Mesendoderm (in vitro differentiated cells): Measurements from ENCODE around the gene TEF.
A peak's percentile ranks its signal among the peaks of the same experiment; 100 is the strongest.
"Not testable (repeated sequence)": the region's sequence is repeated elsewhere in the genome, so short reads cannot be mapped to it uniquely, and the experiment has no call there.

ENCODE experiments used
- DNase-seq: peaks from one replicate; pipeline ENCODE4 v3.0.0; 2013
- H2AK5ac ChIP-seq: 2 replicates; pipeline ENCODE4 v1.6.1; 2013; ENCODE audit warnings: low read length, inconsistent platforms
- H2BK120ac ChIP-seq: 2 replicates; pipeline ENCODE4 v1.6.1; 2013; ENCODE audit warnings: low read depth, mild to moderate bottlenecking, low read length, moderate library complexity, mixed read lengths
- H2BK15ac ChIP-seq: replicated peaks from 2 replicates; pipeline ENCODE4 v1.6.1; 2013; ENCODE audit warnings: low read depth, mild to moderate bottlenecking, moderate library complexity
- H2BK5ac ChIP-seq: 2 replicates; pipeline ENCODE4 v1.6.1; 2013; ENCODE audit warnings: low read length, inconsistent platforms
- H3K18ac ChIP-seq: 2 replicates; pipeline ENCODE4 v1.6.1; 2013; ENCODE audit warnings: mild to moderate bottlenecking, low read length, mixed read lengths
- H3K23ac ChIP-seq: one replicate; pipeline ENCODE4 v1.6.1; 2013; ENCODE audit warnings: low read length
- H3K27ac ChIP-seq: 2 replicates; pipeline ENCODE4 v1.5.1; 2013; ENCODE audit warnings: low read depth, mild to moderate bottlenecking, inconsistent platforms, low read length, moderate library complexity
- H3K27me3 ChIP-seq: 2 replicates; pipeline ENCODE4 v1.6.1; 2013; ENCODE audit warnings: low read length, control low read depth, mild to moderate bottlenecking, inconsistent platforms; ENCODE audit not compliant: insufficient read depth, poor library complexity
- H3K36me3 ChIP-seq: 2 replicates; pipeline ENCODE4 v1.6.1; 2013; ENCODE audit warnings: low read length, inconsistent platforms; ENCODE audit not compliant: control insufficient read depth, insufficient read depth
- H3K4ac ChIP-seq: one replicate; pipeline ENCODE4 v1.6.1; 2013; ENCODE audit warnings: low read depth, mild to moderate bottlenecking, low read length, moderate library complexity
- H3K4me1 ChIP-seq: 2 replicates; pipeline ENCODE4 v1.6.1; 2013; ENCODE audit warnings: low read depth, low read length, inconsistent platforms; ENCODE audit not compliant: control insufficient read depth
- H3K4me2 ChIP-seq: 2 replicates; pipeline ENCODE4 v1.6.1; 2013; ENCODE audit warnings: low read length
- H3K4me3 ChIP-seq: 2 replicates; pipeline ENCODE4 v1.5.1; 2013; ENCODE audit warnings: mild to moderate bottlenecking, low read length
- H3K56ac ChIP-seq: one replicate; pipeline ENCODE4 v1.6.1; 2013; ENCODE audit warnings: low read length
- H3K79me1 ChIP-seq: 2 replicates; pipeline ENCODE4 v1.6.1; 2013; ENCODE audit warnings: low read length, inconsistent platforms
- H3K79me2 ChIP-seq: 2 replicates; pipeline ENCODE4 v1.6.1; 2013; ENCODE audit warnings: mild to moderate bottlenecking, low read length; ENCODE audit not compliant: control insufficient read depth, insufficient read depth
- H3K9ac ChIP-seq: 2 replicates; pipeline ENCODE4 v1.6.1; 2013; ENCODE audit warnings: low read length, inconsistent platforms
- H4K5ac ChIP-seq: one replicate; pipeline ENCODE4 v1.6.1; 2013; ENCODE audit warnings: low read length
- H4K8ac ChIP-seq: one replicate; pipeline ENCODE4 v1.6.1; 2013; ENCODE audit warnings: low read depth, mild to moderate bottlenecking, control low read depth, low read length, moderate library complexity
- WGBS: extraction: QIAGEN DNeasy Blood & Tissue Kit; methylation state at CpG from one replicate; pipeline ENCODE4 v1.1.7; 2013; ENCODE audit warnings: low lambda C conversion rate, missing lambda C conversion rate; ENCODE audit not compliant: insufficient coverage; ENCODE audit errors: extremely low coverage; 5-methylcytosine and 5-hydroxymethylcytosine counted together

TEF gene

DNA sequence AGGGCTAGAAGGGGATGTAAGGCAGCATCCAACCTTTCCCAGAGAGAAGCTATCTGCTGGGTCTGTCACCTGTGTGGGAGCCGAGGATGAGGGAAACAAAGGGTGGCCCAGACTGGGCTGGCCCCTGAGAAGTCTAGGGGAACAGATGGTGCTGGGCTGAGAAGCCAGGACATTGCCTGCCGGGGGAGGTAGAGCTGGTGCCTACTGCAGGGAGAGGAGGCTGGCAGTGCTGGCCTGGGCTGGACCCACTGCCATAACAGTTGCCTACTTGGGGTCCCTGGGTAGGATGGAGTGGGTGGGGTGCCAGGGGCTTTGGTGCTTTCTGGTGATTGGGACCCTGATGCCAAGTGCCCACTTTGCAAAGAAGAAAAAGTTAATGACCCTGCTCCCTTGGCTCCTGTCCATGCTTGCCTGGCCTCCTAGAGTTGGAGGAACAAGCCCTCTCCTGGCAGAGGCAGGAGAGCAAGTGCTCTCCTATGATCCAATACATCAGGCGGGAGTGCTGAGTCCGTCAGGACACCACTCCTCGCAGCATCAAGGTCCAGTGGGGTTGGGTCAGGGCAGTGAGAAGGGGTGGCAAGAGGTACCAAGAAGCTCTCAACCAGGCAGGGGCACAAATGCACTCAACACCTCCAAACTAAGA, 52.7 kb downstream of the TEF start:
- H3K4me3 ChIP-seq, H4K5ac ChIP-seq, H3K23ac ChIP-seq, H3K56ac ChIP-seq, DNase-seq, H2BK5ac ChIP-seq, H3K4ac ChIP-seq, H3K27me3 ChIP-seq, H3K27ac ChIP-seq, H3K4me2 ChIP-seq, H2BK120ac ChIP-seq, H3K4me1 ChIP-seq, H2BK15ac ChIP-seq, H4K8ac ChIP-seq, H3K9ac ChIP-seq, H3K18ac ChIP-seq, H2AK5ac ChIP-seq: not testable (repeated sequence)
- Histone ChIP-seq H3K79me2 (peaks cover 22% of the 10 kb centered on the region), H3K36me3 (peaks cover 14% of the 10 kb centered on the region), H3K79me1 (peaks cover 17% of the 10 kb centered on the region)
- no CpG with 5 or more reads among the region's 5 CpGs for WGBS

DNA sequence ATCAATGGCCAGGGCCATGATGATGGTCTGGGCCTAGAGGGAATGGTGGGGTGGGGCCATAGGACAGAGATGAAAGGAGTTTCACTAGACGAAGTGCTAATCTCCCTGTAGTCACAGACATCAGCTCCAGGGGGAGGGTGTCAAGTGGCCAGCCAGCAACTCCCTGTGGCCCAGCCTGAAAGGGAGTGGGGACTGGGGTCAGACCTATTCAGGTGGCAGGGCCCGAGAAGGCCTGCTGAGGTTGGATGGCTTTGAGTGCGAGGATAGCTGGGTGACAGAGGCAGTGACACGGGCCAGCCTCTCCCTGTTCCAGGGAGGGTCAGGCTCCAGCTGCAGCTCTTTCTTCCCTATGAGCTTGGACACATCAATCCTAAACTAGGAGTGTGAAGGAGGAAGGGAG, 53.8 kb downstream of the TEF start:
- peak; percentile 41 for DNase-seq
- H3K23ac ChIP-seq = no peak overlapping the region
- H2BK15ac ChIP-seq = no peak overlapping the region
- H2BK5ac ChIP-seq = no peak overlapping the region
- H3K4me3 ChIP-seq = no peak overlapping the region
- H3K18ac ChIP-seq = no peak overlapping the region
- H3K9ac ChIP-seq = no peak overlapping the region
- WGBS = no CpG with 5 or more reads among the region's 4 CpGs
- no peak overlapping the region for H3K27ac ChIP-seq
- H2BK120ac ChIP-seq = no peak overlapping the region
- peaks cover 14% of the 10 kb centered on the region for H3K36me3 ChIP-seq
- no peak overlapping the region for H3K56ac ChIP-seq
- H2AK5ac ChIP-seq = no peak overlapping the region
- no peaks in the 10 kb centered on the region for H3K27me3 ChIP-seq
- H3K4me1 ChIP-seq = no peaks in the 10 kb centered on the region
- H4K5ac ChIP-seq = no peak overlapping the region
- H3K4ac ChIP-seq = no peak overlapping the region
- H3K79me1 ChIP-seq = peaks cover 17% of the 10 kb centered on the region
- no peak overlapping the region for H4K8ac ChIP-seq
- H3K4me2 ChIP-seq = no peak overlapping the region
- peaks cover 29% of the 10 kb centered on the region for H3K79me2 ChIP-seq

DNA sequence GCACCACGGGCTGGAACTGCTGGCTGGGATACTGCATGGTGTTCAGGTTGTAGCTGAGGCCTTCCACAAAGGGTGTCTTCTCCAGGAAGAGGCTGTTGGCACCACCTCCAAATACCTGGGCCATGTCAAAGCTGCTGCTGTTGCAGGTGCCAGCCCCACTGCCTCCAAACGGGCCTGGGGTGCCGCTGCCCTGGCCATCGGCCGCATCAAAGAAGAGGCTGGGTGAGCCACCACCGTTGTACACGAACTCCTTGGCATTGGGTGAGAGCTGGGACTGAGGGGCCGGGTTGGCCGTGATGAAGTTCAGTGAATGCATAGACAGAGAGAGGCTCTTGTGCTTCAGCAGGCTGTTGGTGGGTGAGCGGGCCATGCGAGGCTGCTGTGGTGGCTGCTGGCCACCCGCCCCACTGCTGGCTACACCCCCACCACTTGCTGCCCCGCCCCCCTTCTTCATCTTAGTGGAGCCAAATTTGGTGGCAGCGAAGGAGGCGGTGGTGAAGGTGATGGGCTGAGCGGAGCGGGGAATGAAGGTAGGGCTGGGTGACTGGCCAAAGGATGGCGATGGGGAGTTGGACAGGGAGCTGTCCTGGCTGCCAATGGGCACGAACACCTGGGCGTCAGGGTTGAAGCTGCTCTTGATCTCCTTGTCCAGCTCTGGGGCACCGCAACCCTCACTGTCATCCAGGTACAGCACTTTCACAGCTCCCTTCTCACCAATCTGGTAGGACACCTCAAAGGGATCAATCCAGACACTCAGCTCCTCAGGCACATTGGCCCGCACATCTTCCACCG, 54.8 kb downstream of the TEF start:
- Histone ChIP-seq H3K56ac (no peak overlapping the region), H3K79me2 (peaks cover 34% of the 10 kb centered on the region), H3K4me3 (no peak overlapping the region), H3K79me1 (peaks cover 17% of the 10 kb centered on the region), H3K4me2 (no peak overlapping the region), H2BK5ac (no peak overlapping the region), H2BK15ac (no peak overlapping the region), H2BK120ac (no peak overlapping the region), H3K27ac (no peak overlapping the region), H3K4ac (no peak overlapping the region), H4K8ac (no peak overlapping the region), H3K9ac (no peak overlapping the region), H2AK5ac (no peak overlapping the region), H3K27me3 (no peaks in the 10 kb centered on the region), H3K4me1 (no peaks in the 10 kb centered on the region), H4K5ac (no peak overlapping the region), H3K36me3 (peaks cover 14% of the 10 kb centered on the region), H3K23ac (no peak overlapping the region), H3K18ac (no peak overlapping the region)
- no CpG with 5 or more reads among the region's 23 CpGs for WGBS
- DNase-seq = no peak

DNA sequence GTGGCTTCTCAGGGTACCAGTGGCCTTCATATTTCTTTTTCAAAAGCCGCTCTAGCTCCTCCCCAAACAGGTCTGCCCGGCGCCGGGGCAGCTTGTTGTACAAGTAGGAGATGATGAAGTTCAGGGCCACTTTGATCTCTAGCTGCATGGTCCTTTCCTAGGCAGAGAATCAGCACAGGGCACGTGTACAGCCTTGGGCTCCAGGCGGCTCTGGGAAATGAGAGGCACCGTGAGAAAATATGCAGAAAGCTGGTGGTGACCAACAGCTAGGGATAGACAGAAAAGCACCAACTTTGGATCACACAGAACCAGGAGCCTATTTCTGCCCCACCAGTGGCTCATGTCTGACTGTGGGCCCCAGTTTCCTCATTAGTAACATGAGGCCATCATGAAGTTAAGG, 55.5 kb downstream of the TEF start:
- H3K4me1 ChIP-seq = no peaks in the 10 kb centered on the region
- no peak overlapping the region for H4K8ac ChIP-seq
- peaks cover 19% of the 10 kb centered on the region for H3K79me1 ChIP-seq
- no peak overlapping the region for H2AK5ac ChIP-seq
- H2BK120ac ChIP-seq = no peak overlapping the region
- H3K27me3 ChIP-seq = no peaks in the 10 kb centered on the region
- no peak overlapping the region for H3K56ac ChIP-seq
- DNase-seq = no peak
- peaks cover 39% of the 10 kb centered on the region for H3K79me2 ChIP-seq
- H3K4me2 ChIP-seq = no peak overlapping the region
- peaks cover 15% of the 10 kb centered on the region for H3K36me3 ChIP-seq
- H3K18ac ChIP-seq = no peak overlapping the region
- no peak overlapping the region for H2BK15ac ChIP-seq
- no peak overlapping the region for H3K23ac ChIP-seq
- no peak overlapping the region for H3K9ac ChIP-seq
- no CpG with 5 or more reads among the region's 7 CpGs for WGBS
- H3K27ac ChIP-seq = no peak overlapping the region
- H4K5ac ChIP-seq = no peak overlapping the region
- no peak overlapping the region for H3K4me3 ChIP-seq
- no peak overlapping the region for H3K4ac ChIP-seq
- H2BK5ac ChIP-seq = no peak overlapping the region

DNA sequence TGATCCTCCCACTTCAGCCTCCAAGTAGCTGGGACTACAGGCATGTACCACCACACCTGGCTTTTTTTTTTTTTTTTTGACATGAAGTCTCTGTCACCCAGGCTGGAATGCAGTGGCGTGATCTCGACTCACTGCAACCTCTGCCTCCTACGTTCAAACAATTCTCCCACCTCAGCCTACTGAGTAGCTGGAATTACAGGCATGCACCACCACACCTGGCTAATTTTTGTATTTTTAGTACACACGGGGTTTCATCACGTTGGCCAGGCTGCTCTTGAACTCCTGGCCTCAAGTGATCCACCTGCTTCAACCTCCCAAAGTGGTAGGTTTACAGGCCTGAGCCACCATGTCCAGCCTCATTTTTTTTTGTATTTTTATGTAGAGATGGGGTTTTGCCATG, 58.8 kb downstream of the TEF start:
- H2BK120ac ChIP-seq, H2AK5ac ChIP-seq, H3K4me1 ChIP-seq, H2BK15ac ChIP-seq, DNase-seq, H3K18ac ChIP-seq, H4K8ac ChIP-seq, H3K4ac ChIP-seq, H3K56ac ChIP-seq, H4K5ac ChIP-seq, H3K4me3 ChIP-seq, H3K27ac ChIP-seq, H3K36me3 ChIP-seq, H2BK5ac ChIP-seq, H3K27me3 ChIP-seq, H3K23ac ChIP-seq, H3K9ac ChIP-seq, H3K4me2 ChIP-seq: not testable (repeated sequence)
- no CpG with 5 or more reads among the region's 5 CpGs for WGBS
- peaks cover 19% of the 10 kb centered on the region for H3K79me1 ChIP-seq
- H3K79me2 ChIP-seq = peaks cover 67% of the 10 kb centered on the region
